Stimulated activated CD4-positive, alpha-beta T cell treated with anti-CD3 and anti-CD28 coated beads, Interleukin-1b, Interleukin-23, amount 100 ng/mL, for 1 hour (primary cell): Measurements from ENCODE around the gene BCAS3.
"Not testable (repeated sequence)": the region's sequence is repeated elsewhere in the genome, so short reads cannot be mapped to it uniquely, and the experiment has no call there.

Experiments used
- DNase-seq, 2 donors: peaks; one replicate each; pipeline ENCODE4 v3.0.0-alpha.2; 2020; ENCODE audit warnings: low read depth in 2 of 2

Gene BCAS3

DNA sequence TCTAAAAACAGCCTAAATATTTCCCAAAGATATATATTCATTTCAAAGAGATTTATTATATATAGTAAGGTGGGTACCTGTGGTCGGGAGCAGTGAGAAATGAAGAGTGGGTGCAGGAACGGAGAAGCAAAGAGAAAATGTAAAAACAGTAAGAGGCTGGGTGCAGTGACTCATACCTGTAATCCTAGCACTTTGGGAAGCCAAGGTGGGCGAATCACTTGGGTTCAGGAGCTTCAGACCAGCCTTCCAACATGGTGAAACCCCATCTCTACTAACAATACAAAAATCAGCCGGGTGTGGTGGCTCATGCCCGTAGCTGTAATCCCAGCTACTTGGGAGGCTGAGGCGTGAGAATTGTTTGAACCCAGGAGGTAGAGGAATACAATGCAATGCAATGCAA is 257.1 kb downstream of the BCAS3 start:
- no peak for DNase-seq

DNA sequence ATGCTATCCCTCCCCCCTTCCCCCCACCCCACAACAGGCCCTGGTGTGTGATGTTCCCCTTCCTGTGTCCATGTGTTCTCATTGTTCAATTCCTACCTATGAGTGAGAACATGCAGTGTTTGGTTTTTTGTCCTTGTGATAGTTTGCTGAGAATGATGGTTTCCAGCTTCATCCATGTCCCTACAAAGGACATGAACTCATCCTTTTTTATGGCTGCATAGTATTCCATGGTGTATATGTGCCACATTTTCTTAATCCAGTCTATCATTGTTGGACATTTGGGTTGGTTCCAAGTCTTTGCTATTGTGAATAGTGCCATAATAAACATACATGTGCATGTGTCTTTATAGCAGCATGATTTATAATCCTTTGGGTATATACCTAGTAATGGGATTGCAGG is 258.3 kb downstream of the BCAS3 start:
- not testable (repeated sequence) for DNase-seq

DNA sequence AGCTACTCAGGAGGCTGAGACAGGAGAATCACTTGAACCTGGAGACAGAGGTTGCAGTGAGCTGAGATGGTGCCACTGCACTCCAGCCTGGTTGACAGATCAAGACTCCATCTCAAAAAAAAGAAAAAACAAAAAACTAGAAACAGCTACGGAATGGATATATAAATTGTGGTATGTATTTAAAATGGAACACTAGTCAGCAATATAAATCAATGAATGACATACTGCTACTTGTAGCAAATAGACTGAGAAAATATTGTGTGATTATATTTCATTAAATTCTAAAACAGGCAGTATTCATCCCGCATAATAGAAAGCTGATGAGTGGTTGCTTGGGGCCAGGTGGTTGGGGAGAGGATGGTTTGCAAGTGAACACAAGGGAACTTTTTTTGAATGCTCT is 261.7 kb downstream of the BCAS3 start:
- DNase-seq = no peak

DNA sequence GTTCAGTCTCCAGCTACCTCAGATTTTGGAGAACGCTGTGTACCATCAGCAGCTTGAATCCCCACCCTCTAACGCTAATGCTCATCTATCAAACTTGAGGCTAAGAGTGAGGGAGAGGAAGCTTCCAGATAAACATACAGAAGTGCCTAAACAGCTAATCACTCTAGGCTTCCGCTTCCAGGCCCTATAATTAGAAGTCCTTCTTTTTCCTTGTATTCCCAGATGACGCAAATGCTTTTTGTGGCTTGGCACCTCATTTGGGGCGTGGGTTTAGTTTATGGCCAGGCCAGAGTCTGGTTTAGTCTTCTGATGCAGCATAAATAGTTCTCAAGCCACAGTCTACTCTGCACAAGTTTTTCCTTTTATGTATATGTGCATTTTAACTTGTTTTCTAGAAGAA is 263.4 kb downstream of the BCAS3 start:
- DNase-seq = no peak

DNA sequence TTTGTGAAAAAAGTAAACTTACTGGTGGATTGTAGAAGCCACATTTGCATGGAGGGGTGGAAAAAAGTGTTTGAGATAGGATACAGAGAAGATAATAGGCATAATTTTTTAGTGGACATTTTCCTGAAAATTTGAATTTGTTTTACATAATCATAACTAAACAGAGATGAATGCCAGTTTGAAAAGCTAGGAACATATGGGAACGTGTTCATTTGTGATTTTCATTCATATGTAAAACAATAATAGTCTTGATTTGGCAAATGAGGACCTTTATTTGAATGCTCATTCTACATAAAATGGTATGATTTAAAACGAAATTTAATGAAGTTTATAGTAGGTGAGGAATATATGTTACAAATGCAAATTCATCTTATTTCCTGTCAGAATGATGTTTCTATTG is 263.9 kb downstream of the BCAS3 start:
- DNase-seq = no peak

DNA sequence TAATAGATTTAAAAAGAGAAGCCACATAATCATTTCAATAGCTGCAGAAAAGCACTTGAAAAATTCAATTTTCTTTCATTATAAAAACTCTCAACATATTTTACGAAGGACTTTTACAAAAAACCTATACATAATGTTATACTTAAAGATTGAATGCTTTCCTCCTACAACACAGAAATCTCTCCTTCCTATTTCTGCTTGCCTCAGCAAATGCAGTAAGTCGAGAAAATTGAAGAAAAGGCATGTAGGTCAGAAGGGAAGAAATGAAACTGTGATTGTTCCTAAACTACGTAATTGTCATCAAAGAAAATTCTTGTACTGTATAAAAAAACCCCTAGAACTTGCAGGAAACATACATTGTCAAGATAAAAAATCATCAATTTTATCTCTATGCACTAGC is 267.1 kb downstream of the BCAS3 start:
- no peak for DNase-seq

DNA sequence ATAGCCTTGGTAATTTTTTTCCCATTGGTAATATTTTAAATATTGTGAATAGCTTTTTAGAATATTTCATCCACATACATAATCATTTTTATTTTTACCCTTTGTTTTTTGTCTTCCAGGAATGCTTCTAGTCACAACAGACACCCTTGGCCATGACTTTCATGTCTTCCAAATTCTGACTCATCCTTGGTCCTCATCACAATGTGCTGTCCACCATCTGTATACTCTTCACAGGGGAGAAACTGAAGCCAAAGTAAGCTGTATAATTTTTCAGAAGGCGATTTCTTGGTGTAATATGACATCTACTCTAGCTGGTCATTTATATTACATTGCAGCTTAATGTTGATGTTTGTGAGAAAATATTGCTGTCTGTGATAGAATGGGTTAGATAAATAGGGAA is 269.4 kb downstream of the BCAS3 start:
- DNase-seq = no peak

DNA sequence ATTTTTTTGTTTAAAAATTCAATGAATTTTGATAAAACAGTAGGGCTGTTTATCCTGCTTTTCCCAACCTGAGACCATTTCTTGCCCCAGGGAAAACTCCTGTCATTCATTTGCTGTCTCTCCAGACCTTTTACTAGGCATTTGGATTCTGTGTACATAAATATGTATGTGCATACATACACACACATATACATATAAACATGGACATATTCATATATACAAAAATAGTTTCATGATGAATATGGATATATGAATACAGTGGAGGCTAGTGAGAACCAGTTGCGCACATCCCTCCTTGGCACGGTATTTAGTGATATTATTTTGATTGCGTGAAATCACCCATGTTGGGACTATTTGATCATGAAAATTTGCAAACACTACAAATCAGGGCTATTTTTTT is 269.9 kb downstream of the BCAS3 start:
- no peak for DNase-seq

DNA sequence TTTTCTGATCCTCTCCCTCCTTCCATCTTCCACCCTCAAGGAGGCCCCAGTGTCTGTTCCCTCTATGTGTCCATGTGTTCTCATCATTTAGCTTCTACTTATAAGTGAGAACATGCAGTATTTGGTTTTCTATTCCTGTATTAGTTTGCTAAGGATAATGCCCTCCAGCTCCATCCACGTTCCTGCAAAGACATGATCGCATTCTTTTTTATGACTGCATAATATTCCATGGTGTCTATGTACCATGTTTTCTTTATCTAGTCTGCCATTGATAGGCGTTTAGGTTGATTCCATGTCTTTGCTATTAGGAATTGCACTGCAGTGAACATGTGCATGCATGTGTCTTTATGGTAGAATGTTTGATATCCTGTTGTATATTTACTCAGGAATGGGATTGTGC is 275.1 kb downstream of the BCAS3 start:
- DNase-seq = no peak

DNA sequence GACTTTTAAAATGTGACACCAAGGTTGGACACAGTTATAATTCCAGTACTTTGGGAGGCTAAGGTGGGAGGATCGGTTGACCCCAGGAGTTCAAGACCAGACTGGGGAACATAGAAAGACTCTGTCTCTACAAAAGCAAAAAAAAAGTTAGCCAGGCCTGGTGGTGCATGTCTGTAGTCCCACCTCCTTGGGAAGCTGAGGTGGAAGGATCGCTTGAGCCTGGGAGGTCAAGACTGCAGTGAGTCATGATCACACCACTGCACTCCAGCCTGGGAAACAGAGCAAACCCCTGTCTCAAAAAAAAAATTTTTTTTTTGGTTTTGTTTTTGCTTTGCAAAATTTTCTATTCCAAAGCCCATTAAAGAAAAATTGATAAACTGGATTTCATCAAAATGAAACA is 281.4 kb downstream of the BCAS3 start:
- DNase-seq = no peak

DNA sequence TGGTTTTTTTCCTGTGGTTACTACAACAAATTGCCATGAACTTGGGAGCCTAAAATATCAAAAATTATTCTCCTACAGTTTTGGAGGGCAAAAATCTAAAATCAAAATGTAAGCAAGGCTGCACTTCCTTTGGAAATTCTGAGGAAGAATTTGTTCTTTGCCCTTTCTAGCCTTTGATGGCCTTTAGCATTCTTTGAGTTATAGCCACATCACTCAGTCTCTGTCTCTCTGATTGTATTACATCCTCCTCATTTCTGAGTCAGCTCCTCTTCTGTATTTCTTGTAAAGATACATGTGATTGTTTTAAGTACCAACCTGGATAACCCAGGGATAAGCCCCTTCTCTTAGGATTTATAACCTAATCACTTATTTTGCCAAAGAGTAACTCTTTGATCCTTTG is 282.0 kb downstream of the BCAS3 start:
- DNase-seq = no peak

DNA sequence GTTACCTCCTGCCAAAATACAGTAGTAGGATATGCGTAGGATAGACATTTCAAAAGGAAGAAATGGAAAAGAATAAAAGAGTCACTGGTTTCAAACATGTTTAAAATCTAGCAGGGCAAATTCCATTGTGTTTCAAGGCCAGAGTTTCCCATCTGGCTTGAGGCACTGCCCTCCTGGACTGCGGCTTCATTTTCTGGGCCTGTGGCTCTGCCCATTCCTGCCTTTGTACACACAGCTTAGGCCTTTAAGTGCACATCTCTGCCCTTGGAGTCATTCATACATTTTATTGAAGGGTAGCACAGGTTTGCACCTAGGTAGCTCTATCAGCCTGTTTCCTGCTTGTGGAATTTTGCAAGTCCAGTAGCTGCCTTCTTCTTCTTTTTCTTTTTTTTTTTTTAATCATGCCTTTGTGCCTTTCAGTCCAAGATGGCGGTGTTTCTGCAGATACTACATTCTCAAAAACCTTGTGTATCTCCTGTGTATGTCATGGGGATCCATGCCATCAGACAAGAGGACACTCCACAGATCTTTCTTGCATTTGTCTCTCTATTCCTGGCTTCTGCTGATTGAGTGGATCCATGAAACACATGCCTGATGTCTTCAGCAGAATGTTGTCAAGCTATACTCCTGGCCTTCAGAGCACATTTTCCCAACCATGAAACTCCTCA is 282.9 kb downstream of the BCAS3 start:
- DNase-seq = no peak

DNA sequence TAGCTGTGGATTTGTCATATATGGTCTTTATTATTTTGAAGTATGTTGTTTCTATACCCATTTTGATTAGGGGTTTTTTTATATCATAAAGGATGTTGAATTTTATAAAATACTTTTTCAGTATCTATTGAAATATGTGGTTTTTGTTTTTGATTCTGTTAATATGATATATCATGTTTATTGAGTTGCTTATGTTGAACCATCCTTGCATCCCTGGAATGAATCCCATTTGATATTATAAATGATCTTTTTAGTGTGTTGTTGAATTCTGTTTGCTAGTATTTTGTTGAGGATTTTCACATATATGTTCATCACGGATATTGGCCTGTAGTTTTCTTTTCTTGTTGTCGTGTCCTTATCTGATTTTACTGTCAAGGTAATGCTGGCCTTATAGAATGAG is 286.5 kb downstream of the BCAS3 start:
- no peak for DNase-seq

DNA sequence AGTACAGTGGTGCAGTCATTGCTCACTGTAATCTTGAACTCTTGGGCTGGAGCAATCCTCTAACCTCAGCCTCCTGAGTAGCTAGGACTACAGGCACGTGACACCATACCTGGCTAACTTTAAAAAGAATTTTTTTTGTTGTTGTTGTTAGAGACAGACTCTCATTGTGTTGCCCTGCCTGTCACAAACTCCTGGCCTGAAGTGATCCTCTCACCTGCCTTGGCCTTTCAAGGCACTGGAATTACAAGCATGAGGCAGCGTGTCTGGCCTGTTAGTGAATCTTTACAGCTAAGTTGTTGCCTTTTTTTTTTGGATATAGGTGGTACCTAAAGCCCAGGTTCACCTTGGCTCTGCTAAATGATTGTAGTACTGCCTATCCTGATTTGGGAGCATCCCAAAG is 290.6 kb downstream of the BCAS3 start:
- no peak for DNase-seq

DNA sequence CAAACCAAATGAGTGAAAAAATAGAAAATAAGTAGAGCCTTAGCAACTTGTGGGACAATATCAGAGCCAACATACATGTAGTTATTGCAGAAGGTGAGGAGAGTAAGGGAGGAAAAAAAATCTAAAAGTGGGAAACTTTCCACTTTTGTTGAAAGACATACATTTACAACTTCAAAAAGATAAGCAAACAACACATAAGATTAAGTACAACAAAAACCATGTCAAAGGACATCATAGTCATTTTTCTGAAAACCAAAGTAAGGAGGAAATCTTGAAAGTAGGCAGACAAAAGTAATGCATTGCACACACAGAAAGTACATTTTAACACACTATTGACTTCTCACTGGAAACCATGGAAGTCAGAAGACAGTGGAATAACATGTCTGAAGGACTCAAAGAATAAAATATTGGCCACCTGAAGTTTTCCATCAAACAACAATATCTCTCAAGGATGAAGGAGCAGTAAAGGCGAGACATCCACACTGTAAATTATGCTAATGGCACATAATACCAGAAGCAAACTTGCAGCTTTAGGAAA is 291.9 kb downstream of the BCAS3 start:
- DNase-seq = no peak

DNA sequence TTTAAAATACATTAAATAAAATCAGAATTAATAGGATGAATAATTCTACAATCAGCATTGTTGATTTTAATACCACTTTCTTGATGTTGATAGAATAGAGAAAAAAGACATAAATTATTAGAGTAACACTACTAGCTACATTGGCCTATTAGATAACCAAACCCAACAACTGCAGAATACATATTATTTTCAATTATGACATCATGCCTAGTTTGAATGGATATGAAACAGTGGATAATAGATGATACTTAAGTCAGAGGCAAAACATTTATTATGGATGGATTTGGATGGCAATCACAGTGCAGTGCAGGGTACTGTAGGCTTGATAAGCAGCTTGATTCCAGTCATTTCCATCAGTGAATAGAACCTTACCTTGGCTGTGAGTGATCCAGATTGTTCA is 293.1 kb downstream of the BCAS3 start:
- no peak for DNase-seq

DNA sequence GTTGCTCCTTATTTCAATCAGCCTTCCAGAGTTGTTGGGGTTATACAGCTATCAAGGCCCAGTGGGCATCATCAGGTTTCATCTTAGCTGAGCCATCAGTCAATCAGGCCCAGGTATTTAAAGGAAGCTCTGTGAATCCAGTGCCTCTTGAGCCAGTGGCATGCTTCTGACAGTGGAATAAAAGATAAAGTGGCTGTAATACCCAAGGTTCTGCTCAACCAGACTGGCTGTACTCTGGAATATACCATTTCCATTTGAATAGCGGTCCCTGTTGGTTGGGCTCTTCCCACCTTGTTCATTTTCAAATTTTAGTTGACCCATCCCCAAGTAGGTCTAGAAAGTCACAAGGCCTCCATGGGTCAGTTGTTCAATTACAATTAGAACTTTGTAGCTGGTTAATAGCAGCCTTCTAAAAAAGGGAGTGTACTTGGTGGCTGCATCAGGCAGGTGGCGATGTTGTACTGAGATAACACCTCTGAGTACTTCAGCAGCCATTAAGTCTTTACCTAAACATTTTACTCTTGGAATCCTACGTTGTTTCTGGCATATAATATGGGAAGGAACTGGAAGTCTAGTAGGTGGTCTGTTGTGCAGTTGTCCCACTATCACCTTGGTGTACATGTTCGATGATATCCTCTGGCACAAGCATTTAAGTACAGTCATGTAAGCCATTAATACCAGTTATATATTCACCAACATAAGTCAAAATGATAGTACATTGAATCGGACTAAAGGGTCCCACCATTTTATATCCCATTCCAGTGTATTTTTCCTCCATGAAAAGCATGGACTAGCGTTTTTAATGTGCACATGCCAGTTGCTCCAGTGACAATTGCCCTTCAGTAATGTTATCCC is 294.1 kb downstream of the BCAS3 start:
- no peak for DNase-seq

DNA sequence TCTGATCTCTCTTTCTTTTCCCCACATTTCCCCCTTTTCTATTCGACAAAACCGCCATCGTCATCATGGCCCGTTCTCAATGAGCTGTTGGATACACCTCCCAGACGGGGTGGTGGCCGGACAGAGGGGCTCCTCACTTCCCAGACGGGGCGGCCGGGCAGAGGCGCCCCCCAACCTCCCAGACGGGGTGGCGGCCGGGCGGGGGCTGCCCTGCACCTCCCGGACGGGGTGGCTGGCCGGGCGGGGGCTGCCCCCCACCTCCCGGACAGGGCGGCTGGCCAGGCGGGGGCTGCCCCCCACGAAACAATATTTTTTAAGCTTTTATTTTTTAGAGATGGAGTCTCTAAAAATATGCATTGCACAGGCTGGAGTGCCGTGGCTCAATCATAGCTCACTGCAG is 299.2 kb downstream of the BCAS3 start:
- DNase-seq = not testable (repeated sequence)

DNA sequence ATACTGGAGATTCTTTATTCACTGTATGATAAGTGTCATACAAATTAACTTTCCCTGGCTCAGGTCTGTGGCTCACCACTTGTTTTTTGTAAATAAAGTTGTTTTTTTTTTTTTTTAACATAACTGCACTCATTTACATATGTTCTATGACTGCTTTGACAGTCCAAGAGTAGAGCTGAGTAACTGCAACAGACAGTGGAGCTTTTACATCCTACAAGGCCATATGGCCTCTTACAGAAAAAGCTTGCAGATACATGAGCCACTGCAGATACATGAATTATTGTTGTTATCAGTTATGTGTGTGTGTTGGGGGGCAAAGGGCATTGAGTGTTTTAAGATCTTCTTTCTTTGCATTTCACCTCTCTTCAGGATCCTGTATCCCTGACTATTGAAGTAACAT is 311.7 kb downstream of the BCAS3 start:
- DNase-seq = no peak

DNA sequence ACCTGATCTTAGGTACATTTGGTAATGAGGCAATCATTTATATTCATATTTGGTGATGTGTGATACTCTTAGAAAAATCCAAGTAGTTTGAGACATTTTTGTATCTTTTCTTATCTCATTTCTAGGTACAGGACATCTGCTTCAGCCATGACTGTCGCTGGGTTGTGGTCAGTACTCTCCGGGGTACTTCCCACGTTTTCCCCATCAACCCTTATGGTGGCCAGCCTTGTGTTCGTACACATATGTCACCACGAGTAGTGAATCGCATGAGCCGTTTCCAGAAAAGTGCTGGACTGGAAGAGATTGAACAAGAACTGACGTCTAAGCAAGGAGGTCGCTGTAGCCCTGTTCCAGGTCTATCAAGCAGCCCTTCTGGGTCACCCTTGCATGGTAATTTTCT is 312.2 kb downstream of the BCAS3 start:
- DNase-seq = no peak

DNA sequence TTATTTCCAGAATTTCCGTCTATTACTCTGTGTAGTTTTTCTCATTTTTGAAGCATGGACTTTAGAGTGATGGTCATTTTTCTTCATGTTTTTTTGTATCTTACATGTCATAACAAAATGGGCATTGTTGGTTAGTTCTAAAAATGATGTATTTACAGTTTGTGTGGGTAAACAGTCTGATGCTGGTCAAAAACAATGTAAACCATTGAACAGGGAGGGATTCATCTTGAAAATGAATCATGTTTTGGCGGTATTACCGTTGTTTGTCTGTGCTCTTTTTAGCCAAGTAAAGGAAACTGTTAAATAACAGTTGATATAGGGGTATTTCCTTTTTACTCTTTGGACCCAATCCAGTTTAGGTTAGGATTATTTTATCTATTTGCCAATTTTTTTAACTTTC is 315.8 kb downstream of the BCAS3 start:
- DNase-seq = no peak

DNA sequence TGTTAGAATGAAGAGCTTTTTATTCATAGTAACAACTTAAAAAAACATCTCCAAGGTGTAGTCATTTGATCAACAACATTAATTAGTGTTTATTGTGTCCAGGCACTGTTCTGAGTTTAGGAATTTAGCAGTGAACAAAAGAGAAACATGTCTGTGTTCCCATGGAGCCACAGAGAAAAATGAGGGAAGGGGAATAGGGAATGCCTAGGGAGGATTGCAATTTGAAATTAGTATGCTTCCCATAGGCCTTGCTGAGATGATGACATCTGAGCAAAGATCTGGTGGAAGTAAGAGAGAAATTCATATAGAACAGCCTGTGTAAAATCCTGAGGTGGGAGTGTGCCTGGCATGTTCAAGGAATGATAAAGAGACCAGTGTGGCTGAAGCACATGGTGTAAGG is 318.0 kb downstream of the BCAS3 start:
- no peak for DNase-seq

DNA sequence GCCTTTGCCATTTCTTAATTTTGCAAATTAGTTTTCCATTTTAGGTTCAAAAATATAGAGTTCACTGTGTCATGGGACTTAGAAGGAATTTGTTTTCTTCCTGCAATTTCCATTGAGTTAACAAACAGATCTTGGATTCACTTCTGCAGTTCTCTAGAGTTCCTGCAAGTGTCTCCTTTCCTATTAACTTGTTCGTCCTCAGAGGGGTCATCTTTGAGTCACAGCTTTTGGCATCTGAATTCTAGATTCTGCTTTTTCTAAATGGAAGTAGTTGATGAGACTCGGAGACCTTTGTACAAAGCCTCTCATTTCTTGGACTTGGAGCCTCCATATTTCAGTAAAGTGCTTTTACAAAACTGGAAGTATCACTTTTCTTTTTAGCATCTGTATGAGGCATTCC is 323.3 kb downstream of the BCAS3 start:
- no peak for DNase-seq
